Psoas muscle (tissue), 8 donors: ENCODE results near the gene ZNHIT2. TPM values are rescaled to one million over a fixed set of nuclear protein-coding genes. Genes with fewer than 3 reads are reported as not detected.

ENCODE experiments used
- ATAC-seq, 4 donors: fragments of 200-7000 bp; cut with Tn5 transposase; one replicate each; pipeline ENCODE4 v1.9.1; 2020; ENCODE audit warnings: moderate library complexity in 3 of 4, mild to moderate bottlenecking in 2 of 4
- DNase-seq, 2 donors: peaks; one replicate each; pipeline ENCODE4 v3.0.0-alpha.2; 2020
- H3K27ac ChIP-seq: fragments of 200-600 bp; one replicate; pipeline ENCODE4 v1.8.0; 2022
- H3K27me3 ChIP-seq, 3 donors: fragments of 200-600 bp in 1 of 3; one replicate each; pipeline versions ENCODE4 v1.6.1 to v1.8.0; 2013 to 2022; ENCODE audit warnings: low read length in 2 of 3, mild to moderate bottlenecking in 2 of 3, moderate library complexity in 1 of 3; ENCODE audit not compliant: insufficient read depth in 3 of 3
- H3K36me3 ChIP-seq, 2 donors: fragments of 200-600 bp in 1 of 2; one replicate each; pipeline versions ENCODE4 v1.6.1 to v1.8.0; 2013 to 2022; ENCODE audit warnings: low read depth in 1 of 2, mild to moderate bottlenecking in 1 of 2, moderate library complexity in 1 of 2; ENCODE audit not compliant: insufficient read depth in 1 of 2
- H3K4me1 ChIP-seq: fragments of 200-600 bp; one replicate; pipeline ENCODE4 v1.8.0; 2022
- H3K4me3 ChIP-seq: fragments of 200-600 bp; one replicate; pipeline ENCODE4 v1.8.0; 2022; ENCODE audit warnings: mild to moderate bottlenecking
- H3K9me3 ChIP-seq: fragments of 200-600 bp; one replicate; pipeline ENCODE4 v1.8.0; 2022
- WGBS, 3 donors: extraction: QIAGEN DNeasy Blood & Tissue Kit; methylation state at CpG; one replicate each; pipeline versions ENCODE4 v1.1.6 to v1.1.7; 2013; 5-methylcytosine and 5-hydroxymethylcytosine counted together
- intact Hi-C, 2 donors: fragments of 100-400 bp; cut with DNase I; formaldehyde crosslinking; loops; one replicate each; pipeline versions ENCODE4 v1.11.0 to v1.14.2; 2022
- polyA plus RNA-seq, 3 donors: library from polyadenylated mRNA; stranded (reverse); fragments of 200-250 nt; gene quantifications; one replicate each; pipeline ENCODE4 v1.2.3, GENCODE V29; 2013
- total RNA-seq, 4 donors: library from RNA; stranded (reverse); fragmentation: NEBNext Ultra II Directional in 2 of 4; extraction: Animal tissue kit (Norgen Biotek cat#: 25700) in 2 of 4; gene quantifications; one replicate each; pipeline versions ENCODE4 v1.2.1 to v1.2.4, GENCODE V29; 2021 to 2023
- TF ChIP-seq, protein P1 (sequence below): fragments of 200-600 bp; IDR thresholded peaks from one replicate; pipeline ENCODE4 v1.8.0; 2022; ENCODE audit warnings: antibody characterized with exemption
- donor health status: healthy with polysubstance abuse.
- donor health status: DM: no; HTN: no; CAD: no; lungs with moderate emphysema.
- donor health status: Bipolar disorder and iron deficiency.
- donor health status: healthy.
- donor health status: DM: yes; HTN: yes; CAD: no.
- donor health status: DM: no; HTN: no; CAD: no.
- donor health status: DM: no; HTN: no; CAD: no.
- donor health status: DM: yes; HTN: yes; CAD: no.

Gene ZNHIT2
- total and polyA plus RNA-seq, 7 donors, result 8.6 to 25.7 (median 16.1) TPM

GRCh38 chr11:65085446-65085845 is 32.1 kb downstream of the ZNHIT2 start:
- peaks cover 23% of the 10 kb centered on the region for H3K4me1 ChIP-seq
- H3K27me3 ChIP-seq, result no peaks in the 10 kb centered on the region
- TF ChIP-seq, protein P1, sequence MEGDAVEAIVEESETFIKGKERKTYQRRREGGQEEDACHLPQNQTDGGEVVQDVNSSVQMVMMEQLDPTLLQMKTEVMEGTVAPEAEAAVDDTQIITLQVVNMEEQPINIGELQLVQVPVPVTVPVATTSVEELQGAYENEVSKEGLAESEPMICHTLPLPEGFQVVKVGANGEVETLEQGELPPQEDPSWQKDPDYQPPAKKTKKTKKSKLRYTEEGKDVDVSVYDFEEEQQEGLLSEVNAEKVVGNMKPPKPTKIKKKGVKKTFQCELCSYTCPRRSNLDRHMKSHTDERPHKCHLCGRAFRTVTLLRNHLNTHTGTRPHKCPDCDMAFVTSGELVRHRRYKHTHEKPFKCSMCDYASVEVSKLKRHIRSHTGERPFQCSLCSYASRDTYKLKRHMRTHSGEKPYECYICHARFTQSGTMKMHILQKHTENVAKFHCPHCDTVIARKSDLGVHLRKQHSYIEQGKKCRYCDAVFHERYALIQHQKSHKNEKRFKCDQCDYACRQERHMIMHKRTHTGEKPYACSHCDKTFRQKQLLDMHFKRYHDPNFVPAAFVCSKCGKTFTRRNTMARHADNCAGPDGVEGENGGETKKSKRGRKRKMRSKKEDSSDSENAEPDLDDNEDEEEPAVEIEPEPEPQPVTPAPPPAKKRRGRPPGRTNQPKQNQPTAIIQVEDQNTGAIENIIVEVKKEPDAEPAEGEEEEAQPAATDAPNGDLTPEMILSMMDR, result no peak
- ATAC-seq (no peak), DNase-seq (no peak)
- no peaks in the 10 kb centered on the region for H3K9me3 ChIP-seq
- peak overlapping the region; percentile 84 for H3K4me3 ChIP-seq
- 86 to 90% (median 86%) methylated on average over 4 of the region's 4 CpGs for WGBS, 3 donors
- intact Hi-C loops, result loop anchor here in 1 of 2 donors (2.0 kb wide), 1 partner anchor 35 kb away; no protein-coding TSS in a partner anchor
- H3K27ac ChIP-seq, result no peak overlapping the region
- peaks cover 3 to 50% of the 10 kb centered on the region in 2 donors for H3K36me3 ChIP-seq

DNA sequence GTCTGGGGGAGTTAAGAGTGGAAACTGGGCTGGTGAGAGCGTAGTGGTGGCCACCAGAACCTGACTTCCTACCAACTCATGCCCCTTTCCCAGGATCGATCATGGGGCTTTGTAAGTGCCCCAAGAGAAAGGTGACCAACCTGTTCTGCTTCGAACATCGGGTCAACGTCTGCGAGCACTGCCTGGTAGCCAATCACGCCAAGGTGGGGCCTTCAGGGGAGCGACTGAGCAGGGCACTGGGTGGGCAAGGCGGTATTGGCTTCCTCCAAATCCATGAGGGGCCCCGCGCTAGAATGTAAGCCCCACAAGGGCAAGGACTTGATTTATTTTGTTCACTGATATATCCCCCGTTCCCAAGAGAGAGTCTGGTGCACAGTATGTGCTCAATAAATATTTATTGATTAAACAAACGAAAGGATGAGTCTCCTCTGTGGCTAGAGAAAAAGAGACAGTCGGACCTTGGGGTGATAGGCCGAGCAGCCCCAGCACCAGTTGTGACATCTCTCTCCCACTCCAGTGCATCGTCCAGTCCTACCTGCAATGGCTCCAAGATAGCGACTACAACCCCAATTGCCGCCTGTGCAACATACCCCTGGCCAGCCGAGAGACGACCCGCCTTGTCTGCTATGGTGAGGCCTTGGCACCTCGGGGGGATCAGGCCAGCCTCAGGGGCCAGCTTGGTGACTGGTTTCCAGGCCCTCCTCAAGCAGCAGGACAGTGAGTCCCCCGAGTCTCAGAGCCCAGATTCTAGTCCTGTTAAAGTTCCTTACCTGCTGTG is 32.7 kb downstream of the ZNHIT2 start:
- Histone ChIP-seq H3K27ac (peak overlapping the region; percentile 88), H3K4me1 (peaks cover 23% of the 10 kb centered on the region), H3K36me3 (peaks cover 3 to 49% of the 10 kb centered on the region in 2 donors), H3K27me3 (no peaks in the 10 kb centered on the region), H3K9me3 (no peaks in the 10 kb centered on the region), H3K4me3 (peak overlapping the region; percentile 84)
- WGBS, 3 donors, result 42 to 44% (median 43%) methylated on average over 23 of the region's 23 CpGs
- TF ChIP-seq, protein P1, result no peak
- no peak for DNase-seq
- intact Hi-C loops, result loop anchor here (1.0 to 5.0 kb wide), 3 partner anchors 12 to 42 kb away; partner anchors contain the start of genes SAC3D1 (in 2 of the 2) and VPS51 (in 1 of the 2)
- ATAC-seq, result peak in 1 of 4 donors; percentile 8

DNA sequence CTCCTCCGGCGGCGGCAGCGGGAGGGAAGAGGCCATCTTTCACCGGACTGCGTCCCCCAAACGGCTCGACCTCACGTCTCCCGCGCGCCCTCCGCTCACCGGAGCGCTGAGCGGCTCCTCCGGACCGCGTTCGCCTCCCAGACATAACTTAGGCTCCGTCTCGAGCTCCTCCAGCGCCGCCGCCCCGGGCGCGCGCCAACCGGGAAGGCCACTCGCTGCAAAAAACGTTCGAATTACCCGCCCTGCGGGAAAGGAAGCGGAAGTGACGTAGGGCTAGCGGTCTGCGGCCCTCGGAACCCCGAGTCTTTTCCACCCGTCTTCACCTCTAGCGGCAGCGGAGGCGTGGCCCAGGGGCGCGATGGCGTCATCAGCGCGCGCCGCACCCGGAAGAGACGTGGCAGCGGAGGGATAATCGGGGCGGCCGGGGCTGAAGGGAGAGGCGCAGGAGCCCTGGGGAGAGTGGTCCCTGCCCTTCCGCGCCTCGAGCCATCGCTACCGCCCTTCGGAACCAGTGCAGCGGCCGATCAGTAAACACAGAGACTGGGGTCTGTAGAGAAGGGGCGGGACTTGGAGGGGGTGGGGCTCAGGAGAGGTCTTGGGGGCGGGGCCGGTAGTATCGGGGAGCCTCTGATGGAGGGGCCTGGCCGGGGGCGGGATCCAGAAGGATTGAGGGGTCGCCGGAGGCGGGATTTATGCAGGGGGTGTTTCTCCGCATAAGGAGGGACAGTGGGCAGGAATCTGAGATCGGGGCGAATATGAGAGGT is 33.5 kb downstream of the ZNHIT2 start, which contains the start of the genes CDCA5 and ZFPL1:
Gene CDCA5 (minus strand): TSS at position 207 of the 764 bp plus-strand sequence. CDS start 62 bp downstream, at position 145.
Gene ZFPL1 (plus strand): TSS at position 389 of the 764 bp plus-strand sequence. CDS start 477 bp downstream, outside the sequence.
- peaks cover 3 to 41% of the 10 kb centered on the region in 2 donors for H3K36me3 ChIP-seq
- H3K27me3 ChIP-seq, result no peaks in the 10 kb centered on the region
- peak within 1 kb of the TSS; percentile 88 for H3K27ac ChIP-seq
- 1% methylated on average over 56 to 79 of the region's 79 CpGs for WGBS, 3 donors
- ATAC-seq (peak; percentile 97 to 99 (median 99)), DNase-seq (peak; percentile 96 to 97)
- intact Hi-C loops, result loop anchor here (1.0 to 5.0 kb wide), 3 partner anchors 12 to 42 kb away; partner anchors contain the start of genes SAC3D1 (in 2 of the 2) and VPS51 (in 1 of the 2)
- TF ChIP-seq, protein P1, result no peak
- H3K4me3 ChIP-seq, result peak within 1 kb of the TSS; percentile 84
- no peaks in the 10 kb centered on the region for H3K9me3 ChIP-seq
- H3K4me1 ChIP-seq, result peaks cover 23% of the 10 kb centered on the region

DNA sequence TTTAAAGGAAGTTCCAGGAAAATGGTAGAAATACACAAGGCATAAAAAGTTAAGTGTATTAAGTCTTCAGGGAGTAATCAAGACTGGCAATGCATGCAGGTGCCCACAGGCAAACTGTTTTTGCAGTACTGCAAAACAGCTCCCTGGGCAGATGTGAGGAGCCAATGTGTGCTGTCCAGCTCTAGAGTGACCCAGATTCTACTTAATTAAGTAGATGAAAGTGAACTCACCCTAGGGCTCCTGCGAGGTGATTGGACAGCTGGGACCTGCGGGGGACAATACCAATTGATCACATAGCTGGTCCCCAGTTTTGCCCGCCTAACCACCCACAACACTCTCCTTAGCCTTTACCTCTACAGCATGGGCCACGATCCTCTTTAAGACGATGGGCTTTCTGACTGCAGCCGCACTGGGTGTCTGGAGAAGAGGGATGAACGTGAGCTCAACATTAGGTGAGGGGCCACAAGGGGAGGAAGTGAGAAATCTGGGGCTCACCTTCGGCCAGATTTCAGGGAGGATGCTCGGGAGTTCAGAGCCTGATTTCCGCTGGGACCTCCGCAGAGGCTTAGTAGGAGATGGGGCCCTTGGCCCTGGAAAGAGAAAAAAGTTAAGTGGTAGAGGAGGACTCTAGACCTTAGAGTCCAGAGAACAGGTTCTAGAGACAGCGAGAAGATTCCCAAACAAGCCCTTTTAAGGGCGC is 34.2 kb downstream of the ZNHIT2 start:
- TF ChIP-seq, protein P1, result no peak

More for the DNA sequence above, 34.2 kb downstream of the ZNHIT2 start:
- Histone ChIP-seq H3K27me3 (no peaks in the 10 kb centered on the region), H3K27ac (peak overlapping the region; percentile 88), H3K9me3 (no peaks in the 10 kb centered on the region), H3K4me1 (peaks cover 23% of the 10 kb centered on the region), H3K36me3 (peaks cover 3 to 34% of the 10 kb centered on the region in 2 donors), H3K4me3 (peak overlapping the region; percentile 84)
- DNase-seq, result no peak
- peak in 2 of 4 donors; percentile 1 to 4 for ATAC-seq
- WGBS, 3 donors, result 3 to 6% (median 3%) methylated on average over 13 of the region's 13 CpGs
- intact Hi-C loops, result loop anchor here (5.0 kb wide), 1 partner anchor 41 kb away; the partner anchor contains the start of gene SAC3D1 (in 2 of the 2)
